ENCODE data around the gene CORO1C.

Gene CORO1C

DNA sequence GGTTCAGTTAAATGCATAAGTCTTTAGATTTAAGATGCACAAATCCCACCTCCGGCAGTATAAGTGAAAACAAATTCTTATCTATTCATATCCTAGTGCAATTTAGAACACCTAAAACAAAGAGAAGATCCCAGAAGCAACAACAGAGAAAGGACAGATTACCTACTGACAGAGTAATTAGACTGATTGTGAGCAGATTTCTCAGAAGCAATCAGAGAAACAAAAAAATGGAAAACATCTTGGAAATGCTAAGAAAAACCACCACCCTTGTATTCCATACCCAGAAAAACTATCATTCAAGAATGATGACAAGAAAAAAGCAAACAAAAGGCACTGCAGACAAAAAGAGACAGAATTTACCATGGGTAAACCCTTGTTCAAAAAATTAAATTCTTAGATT is 50.0 kb downstream of the CORO1C start:
- no peak for DNase-seq (ENCODE audit: low read depth)
- H3K4me3 ChIP-seq (replicated peaks; ENCODE audit: low read depth, low read length), result no peak overlapping the region
- TF ChIP-seq, protein P1, sequence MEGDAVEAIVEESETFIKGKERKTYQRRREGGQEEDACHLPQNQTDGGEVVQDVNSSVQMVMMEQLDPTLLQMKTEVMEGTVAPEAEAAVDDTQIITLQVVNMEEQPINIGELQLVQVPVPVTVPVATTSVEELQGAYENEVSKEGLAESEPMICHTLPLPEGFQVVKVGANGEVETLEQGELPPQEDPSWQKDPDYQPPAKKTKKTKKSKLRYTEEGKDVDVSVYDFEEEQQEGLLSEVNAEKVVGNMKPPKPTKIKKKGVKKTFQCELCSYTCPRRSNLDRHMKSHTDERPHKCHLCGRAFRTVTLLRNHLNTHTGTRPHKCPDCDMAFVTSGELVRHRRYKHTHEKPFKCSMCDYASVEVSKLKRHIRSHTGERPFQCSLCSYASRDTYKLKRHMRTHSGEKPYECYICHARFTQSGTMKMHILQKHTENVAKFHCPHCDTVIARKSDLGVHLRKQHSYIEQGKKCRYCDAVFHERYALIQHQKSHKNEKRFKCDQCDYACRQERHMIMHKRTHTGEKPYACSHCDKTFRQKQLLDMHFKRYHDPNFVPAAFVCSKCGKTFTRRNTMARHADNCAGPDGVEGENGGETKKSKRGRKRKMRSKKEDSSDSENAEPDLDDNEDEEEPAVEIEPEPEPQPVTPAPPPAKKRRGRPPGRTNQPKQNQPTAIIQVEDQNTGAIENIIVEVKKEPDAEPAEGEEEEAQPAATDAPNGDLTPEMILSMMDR (IDR thresholded peaks at IDR 0.05; ENCODE audit: low read length, missing control alignments), result no peak

- no peak overlapping the region for H3K4me3 ChIP-seq (replicated peaks; ENCODE audit: low read depth, low read length)
- no peak for DNase-seq (ENCODE audit: low read depth)
- TF ChIP-seq, protein P1 (IDR thresholded peaks at IDR 0.05; ENCODE audit: low read length, missing control alignments), result no peak
Observed at GRCh38 chr12:108679106-108679681, 52.1 kb downstream of the CORO1C start.

DNA sequence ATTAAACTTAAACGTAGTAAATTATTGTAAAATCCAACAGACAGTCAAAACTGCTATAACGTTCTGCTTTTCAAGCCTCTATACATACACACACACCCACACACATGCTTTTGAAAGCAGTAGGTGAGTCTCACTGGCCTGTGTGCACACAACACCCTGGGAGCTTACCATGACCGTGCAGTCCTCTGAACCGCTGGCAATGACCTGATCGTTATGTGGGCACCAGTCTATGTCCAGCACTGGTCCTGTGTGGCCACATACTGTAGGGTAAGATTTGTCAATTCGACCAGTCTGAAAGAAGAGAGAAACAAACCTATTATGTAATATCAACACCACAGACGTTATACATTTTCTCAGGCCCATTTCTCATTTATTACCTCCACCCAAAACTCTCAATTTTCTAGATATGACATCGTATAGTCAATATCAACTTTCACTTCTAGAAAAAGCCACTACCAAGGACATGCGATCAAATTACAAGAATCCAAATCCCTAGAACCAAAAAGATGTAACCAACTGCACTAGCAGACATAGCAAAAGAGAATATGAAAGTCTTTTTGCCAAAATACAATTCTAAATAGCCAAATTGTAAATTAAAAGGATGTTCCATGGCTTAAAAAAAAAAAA is 53.1 kb downstream of the CORO1C start:
- DNase-seq (ENCODE audit: low read depth), result no peak
- no peak overlapping the region for H3K4me3 ChIP-seq (replicated peaks; ENCODE audit: low read depth, low read length)
- TF ChIP-seq, protein P1 (IDR thresholded peaks at IDR 0.05; ENCODE audit: low read length, missing control alignments), result no peak

DNA sequence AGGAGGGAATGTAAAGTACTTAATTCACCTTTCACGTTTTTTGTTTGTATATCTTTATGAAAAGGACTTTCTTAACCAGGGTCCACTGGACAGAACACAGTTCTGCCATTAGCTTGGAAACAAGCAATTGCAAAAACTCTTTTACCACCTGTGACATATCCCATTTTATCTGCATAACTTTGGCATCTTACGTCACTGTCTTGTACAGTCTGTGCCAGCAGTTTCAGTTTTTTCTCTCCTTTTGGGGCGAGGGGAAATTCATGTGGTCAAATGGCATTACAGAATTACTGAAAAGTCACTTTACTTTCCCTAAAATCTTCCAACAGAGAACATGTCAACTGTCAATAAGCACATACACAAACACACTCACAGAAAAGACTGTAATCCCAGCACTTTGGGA is 53.9 kb downstream of the CORO1C start:
- DNase-seq (ENCODE audit: low read depth), result no peak
- TF ChIP-seq, protein P1 (IDR thresholded peaks at IDR 0.05; ENCODE audit: low read length, missing control alignments), result no peak
- no peak overlapping the region for H3K4me3 ChIP-seq (replicated peaks; ENCODE audit: low read depth, low read length)

- TF ChIP-seq, protein P1 (IDR thresholded peaks at IDR 0.05; ENCODE audit: low read length, missing control alignments), result no peak
- DNase-seq (ENCODE audit: low read depth), result no peak
- H3K4me3 ChIP-seq (replicated peaks; ENCODE audit: low read depth, low read length), result no peak overlapping the region
Observed at GRCh38 chr12:108676707-108677106, 54.6 kb downstream of the CORO1C start.

GRCh38 chr12:108675792-108676191 is 55.5 kb downstream of the CORO1C start:
- H3K4me3 ChIP-seq (replicated peaks; ENCODE audit: low read depth, low read length), result no peak overlapping the region
- DNase-seq (ENCODE audit: low read depth), result no peak
- TF ChIP-seq, protein P1 (IDR thresholded peaks at IDR 0.05; ENCODE audit: low read length, missing control alignments), result no peak

DNA sequence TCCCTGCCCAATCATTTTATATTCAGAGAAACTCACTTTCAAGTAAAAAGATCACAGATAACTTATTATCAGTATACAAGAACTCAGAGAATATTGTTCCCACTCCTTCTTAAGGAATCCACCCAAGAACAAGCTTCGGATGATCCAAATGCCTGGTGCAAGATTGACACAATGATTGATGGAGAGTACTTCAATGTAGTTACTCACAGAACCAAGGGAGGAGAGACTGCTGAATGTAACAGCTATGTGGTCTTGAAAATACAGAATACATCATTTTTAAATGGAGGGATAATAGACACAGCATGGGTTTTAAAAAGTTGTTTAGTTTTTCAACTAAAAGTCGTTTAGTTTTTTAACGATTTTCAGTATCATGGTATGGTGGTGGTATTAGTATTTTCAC is 59.3 kb downstream of the CORO1C start:
- no peak overlapping the region for H3K4me3 ChIP-seq (replicated peaks; ENCODE audit: low read depth, low read length)
- DNase-seq (ENCODE audit: low read depth), result no peak
- TF ChIP-seq, protein P1 (IDR thresholded peaks at IDR 0.05; ENCODE audit: low read length, missing control alignments), result no peak
